Dedifferentiated amniotic fluid mesenchymal stem cell (primary cell): Measurements from ENCODE around the gene NEU4.

ENCODE experiments used
- DNase-seq: peaks from one replicate; pipeline ENCODE4 v3.0.0-alpha.2; 2016; ENCODE audit errors: extremely low spot score

The NEU4 gene

DNA sequence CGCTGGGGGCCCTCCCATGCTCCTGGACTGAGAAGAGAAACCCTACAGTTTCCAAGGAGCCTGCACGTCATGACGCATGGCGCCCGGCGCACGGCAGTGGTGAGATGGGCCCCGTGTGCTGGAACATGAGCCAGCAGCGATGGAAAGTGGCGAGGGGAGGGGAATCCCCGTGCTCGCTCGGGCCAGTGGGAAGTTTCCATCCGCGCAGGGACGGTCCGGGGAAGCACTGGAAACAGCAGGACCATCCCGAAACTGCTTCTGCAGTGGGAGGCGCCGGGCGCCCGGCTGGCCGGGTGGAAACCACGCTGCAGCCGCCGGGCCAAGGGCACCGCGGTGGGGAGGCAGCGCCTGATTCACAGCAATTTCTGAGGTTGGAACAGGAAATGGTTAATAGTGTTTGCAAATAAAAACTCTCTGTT lies 54.6 kb downstream of the NEU4 start:
- no peak for DNase-seq

DNA sequence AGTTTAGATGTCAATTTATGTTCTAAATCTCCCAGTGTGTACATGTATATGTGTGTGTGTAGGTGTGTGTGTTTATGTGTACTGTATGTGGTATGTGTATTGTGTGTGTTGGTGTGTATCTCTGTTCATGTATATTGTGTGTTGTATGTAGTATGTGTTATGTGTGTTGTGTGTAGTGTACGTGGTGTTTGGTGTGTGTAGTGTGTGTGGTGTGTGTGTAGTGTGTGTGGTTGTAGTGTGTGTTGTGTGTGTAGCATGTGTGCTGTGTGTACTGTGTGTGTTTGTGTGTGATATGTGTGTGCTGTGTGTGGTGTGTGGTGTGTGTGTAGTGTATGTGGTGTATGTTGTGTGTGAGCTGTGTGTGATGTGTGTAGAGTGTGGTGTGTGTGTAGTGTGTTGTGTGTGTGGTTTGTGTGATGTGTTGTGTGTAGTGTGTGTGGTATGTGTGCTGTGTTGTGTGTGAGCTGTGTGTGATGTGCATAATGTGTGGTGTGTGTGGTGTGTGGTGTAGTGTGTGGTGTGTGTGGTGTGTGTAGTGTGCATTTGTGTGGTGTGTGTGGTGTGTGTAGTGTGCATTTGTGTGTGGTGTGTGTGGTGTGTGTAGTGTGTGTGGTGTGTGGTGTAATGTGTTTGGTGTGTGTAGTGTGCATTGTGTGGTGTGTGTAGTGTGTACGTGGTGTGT lies 55.3 kb downstream of the NEU4 start:
- DNase-seq = no peak

DNA sequence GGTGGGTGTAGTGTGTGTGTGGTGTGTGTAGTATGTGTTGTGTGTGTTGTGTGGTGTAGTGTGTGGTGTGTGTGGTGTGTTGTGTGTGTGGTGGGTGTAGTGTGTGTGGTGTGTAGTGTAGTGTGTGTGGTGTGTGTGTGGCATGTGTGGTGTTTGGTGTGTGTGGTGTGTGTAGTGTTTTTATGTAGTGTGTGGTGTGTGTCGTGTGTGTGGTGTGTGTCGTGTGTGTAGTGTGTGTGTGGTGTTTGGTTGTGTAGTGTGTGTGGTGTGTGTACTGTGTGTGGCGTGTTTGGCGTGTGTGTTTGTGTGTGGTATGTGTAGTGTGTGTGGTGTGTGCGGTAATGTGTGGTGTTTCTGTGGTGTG lies 55.8 kb downstream of the NEU4 start:
- DNase-seq = no peak

DNA sequence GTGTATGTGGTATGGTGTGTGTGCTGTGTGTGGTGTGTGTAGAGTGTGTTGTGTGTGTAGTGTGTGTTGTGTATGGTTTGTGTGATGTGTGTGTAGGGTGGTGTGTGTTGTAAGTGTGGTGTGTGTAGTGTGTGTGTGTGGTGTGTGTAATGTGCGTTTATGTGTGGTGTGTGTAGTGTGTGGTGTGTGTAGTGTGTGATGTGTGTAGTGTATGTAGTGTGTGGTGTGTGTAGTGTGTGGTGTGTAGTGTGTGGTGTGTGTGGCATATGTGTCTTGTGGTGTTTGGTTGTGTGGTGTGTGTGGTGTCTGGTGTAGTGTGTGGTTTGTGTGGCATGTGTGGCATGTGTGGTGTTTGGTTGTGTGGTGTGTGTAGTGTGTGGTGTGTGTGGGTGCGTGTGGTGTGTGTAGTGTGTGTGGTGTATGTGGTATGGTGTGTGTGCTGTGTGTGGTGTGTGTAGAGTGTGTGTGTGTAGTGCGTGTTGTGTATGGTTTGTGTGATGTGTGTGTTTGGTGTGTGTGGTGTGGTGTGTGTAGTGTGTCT lies 56.5 kb downstream of the NEU4 start:
- no peak for DNase-seq

DNA sequence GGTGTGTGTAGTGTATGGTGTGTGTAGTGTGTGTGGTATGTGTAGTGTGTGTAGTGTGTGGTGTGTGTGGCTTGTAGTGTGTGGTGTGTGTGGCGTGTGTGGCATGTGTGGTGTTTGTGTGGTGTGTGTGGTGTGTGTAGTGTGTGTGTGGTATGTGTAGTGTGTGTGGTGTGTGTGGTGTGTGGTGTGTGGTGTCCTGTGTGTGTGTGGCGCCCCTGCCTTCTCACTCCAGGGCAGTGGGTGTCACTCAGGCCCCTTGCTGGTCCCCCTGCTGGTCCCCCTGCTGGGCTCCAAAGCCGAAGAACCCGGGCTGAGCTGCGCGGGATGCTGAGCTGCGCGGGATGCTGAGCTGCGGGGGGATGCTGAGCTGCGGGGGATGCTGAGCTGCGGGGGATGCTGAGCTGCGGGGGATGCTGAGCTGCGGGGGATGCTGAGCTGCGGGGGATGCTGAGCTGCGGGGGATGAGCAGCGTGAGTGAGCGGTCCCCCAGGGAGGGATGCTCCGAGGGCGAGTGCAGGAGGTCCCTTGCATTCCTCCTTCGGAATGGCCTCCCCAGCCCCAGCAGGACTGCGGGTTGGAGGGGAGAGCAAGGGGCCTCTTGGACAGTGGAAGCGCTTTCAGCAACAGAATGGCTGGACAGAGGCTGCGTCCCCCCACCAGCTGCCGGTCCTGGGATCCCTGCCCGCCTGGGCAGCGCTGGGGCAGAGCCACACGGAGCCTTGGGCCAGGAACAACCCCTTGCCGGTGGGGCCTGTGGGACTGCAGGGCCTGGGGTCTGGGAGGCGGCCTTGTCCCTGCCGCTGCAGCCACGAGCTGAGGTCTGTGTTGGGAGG lies 57.2 kb downstream of the NEU4 start:
- no peak for DNase-seq
